Stomach (tissue), 9 donors: ENCODE measurements around the gene MTCH2. TPM values are rescaled to one million over a fixed set of nuclear protein-coding genes. Genes with fewer than 3 reads are reported as not detected.

Experiments
- DNase-seq, 2 donors: peaks; one replicate each; pipeline versions ENCODE4 v3.0.0 to v3.0.0-alpha.2; 2013 to 2019
- H3K27ac ChIP-seq, 5 donors: fragments of 200-600 bp in 4 of 5; sonication (generic) in 4 of 5; one replicate each; pipeline ENCODE4 v1.5.1; 2013 to 2019; ENCODE audit warnings: mild to moderate bottlenecking in 1 of 5, moderate library complexity in 1 of 5
- H3K27me3 ChIP-seq, 3 donors: fragments of 200-600 bp; sonication (generic); one replicate each; pipeline ENCODE4 v1.5.1; 2017 to 2019; ENCODE audit warnings: mixed run types in 1 of 3
- H3K36me3 ChIP-seq, 4 donors: fragments of 200-600 bp; sonication (generic); 1 replicate in 3 of 4; 2 replicates in 1 of 4; pipeline ENCODE4 v1.5.1; 2016 to 2019
- H3K4me1 ChIP-seq, 4 donors: fragments of 200-600 bp; sonication (generic); one replicate each; pipeline ENCODE4 v1.5.1; 2016 to 2019
- H3K4me3 ChIP-seq, 4 donors: fragments of 200-600 bp; sonication (generic) in 3 of 4; one replicate each; pipeline ENCODE4 v1.5.1; 2016 to 2019; ENCODE audit warnings: mild to moderate bottlenecking in 1 of 4
- H3K9me3 ChIP-seq, 4 donors: fragments of 200-600 bp; sonication (generic); one replicate each; pipeline ENCODE4 v1.5.1; 2016 to 2019
- EP300 ChIP-seq: sonication (generic); formaldehyde crosslinking; IDR thresholded peaks from one replicate; pipeline ENCODE4 v1.6.1; 2017; ENCODE audit warnings: antibody characterized with exemption
- POLR2A ChIP-seq, 4 donors: fragments of 450-650 bp; IDR thresholded peaks; one replicate each; pipeline ENCODE4 v1.6.1; 2016; ENCODE audit warnings: antibody characterized with exemption in 4 of 4, control low read depth in 2 of 4, mild to moderate bottlenecking in 1 of 4, moderate library complexity in 1 of 4
- POLR2AphosphoS5 ChIP-seq, 3 donors: sonication (generic); formaldehyde crosslinking; IDR thresholded peaks; one replicate each; pipeline ENCODE4 v1.6.1; 2016; ENCODE audit warnings: antibody characterized with exemption in 3 of 3
- WGBS, 5 donors: extraction: QIAGEN DNeasy Blood & Tissue Kit in 3 of 5; methylation state at CpG; one replicate each; pipeline versions ENCODE4 v1.1.5 to v1.1.7; 2013 to 2018; 5-methylcytosine and 5-hydroxymethylcytosine counted together
- intact Hi-C: fragments of 100-400 bp; cut with DNase I; formaldehyde crosslinking; loops from one replicate; pipeline ENCODE4 v1.15.1; 2023; ENCODE audit warnings: low total_unique reads
- polyA plus RNA-seq, 3 donors: library from polyadenylated mRNA; stranded (reverse); fragments of 200-250 nt; gene quantifications; one replicate each; pipeline ENCODE4 v1.2.3, GENCODE V29; 2013
- total RNA-seq, 5 donors: library from RNA; depleted of rRNA; stranded (reverse); fragments of >200 nt; gene quantifications; one replicate each; pipeline versions ENCODE4 v1.1.0 to v1.2.3, GENCODE V29; 2014 to 2016
- TF ChIP-seq, protein P1 (sequence below), 7 experiments: fragments of 450-650 bp in 4 of 7; fragments of 200-600 bp in 3 of 7; sonication (generic) in 3 of 7; IDR thresholded peaks; one replicate each; pipeline ENCODE4 v1.5.1; 2016 to 2019; ENCODE audit warnings: antibody characterized with exemption in 7 of 7, control low read depth in 2 of 7, mild to moderate bottlenecking in 1 of 7
- donor health status: healthy with polysubstance abuse.
- donor health status: Bipolar disorder and iron deficiency.
- donor health status: healthy.

The MTCH2 gene
- total and polyA plus RNA-seq, 8 donors, result 21.7 to 86.2 (median 45.8) TPM

GRCh38 chr11:47578524-47579494 lies 63.5 kb downstream of the MTCH2 start, which contains the start of the genes KBTBD4 and NDUFS3:
Gene KBTBD4 (minus strand): TSS chr11:47578970. CDS start chr11:47578951, 19 bp downstream.
Gene NDUFS3 (plus strand): TSS chr11:47579074. CDS start chr11:47579092, 18 bp downstream.
- intact Hi-C loops, result no loop called here
- peak; percentile 93 to 97 for DNase-seq

DNA sequence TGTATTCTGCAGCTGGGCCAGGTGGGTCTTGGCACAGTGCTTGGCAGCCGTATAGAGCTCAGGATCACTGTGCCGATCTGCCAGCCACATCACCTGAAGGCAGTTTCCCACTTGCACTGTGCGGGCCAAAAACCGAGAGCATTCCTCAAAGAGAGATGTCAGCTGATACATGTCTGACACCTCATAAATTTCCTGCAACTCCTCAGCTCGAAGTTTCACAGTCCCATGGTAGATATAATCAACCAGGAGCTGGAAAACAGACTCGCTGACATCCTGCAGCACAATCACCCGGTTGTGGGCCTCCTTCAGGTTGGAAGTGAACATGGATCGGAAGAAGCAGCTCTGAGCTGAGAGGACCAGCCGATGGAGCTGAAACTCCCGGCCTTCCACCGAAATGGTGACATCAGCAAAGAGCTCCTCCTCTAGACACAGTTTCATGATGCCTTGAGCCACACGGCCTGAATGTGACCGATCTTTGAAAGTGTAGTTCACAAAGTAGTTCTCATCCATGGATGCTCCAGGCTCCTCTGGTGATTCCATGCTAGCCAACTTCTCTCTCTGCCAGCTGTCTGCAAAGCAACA lies 64.8 kb downstream of the MTCH2 start:
- Histone ChIP-seq H3K4me1 (peaks cover 20 to 53% (median 45%) of the 10 kb centered on the region in 4 donors), H3K27ac (peak overlapping the region in 1 of 5 donors; percentile 90), H3K36me3 (peaks cover 37 to 75% (median 67%) of the 10 kb centered on the region in 4 donors), H3K4me3 (peak overlapping the region in 3 of 4 donors; percentile 80 to 100 (median 92)), H3K27me3 (no peaks in the 10 kb centered on the region), H3K9me3 (no peaks in the 10 kb centered on the region)
- 70 to 82% (median 80%) methylated on average over 9 to 13 of the region's 13 CpGs for WGBS, 5 donors
- no peak for DNase-seq
- intact Hi-C loops, result no loop called here
- no peak for TF ChIP-seq EP300
- TF ChIP-seq POLR2AphosphoS5 (IDR thresholded peaks at IDR 0.05), result no peak
- TF ChIP-seq, protein P1, sequence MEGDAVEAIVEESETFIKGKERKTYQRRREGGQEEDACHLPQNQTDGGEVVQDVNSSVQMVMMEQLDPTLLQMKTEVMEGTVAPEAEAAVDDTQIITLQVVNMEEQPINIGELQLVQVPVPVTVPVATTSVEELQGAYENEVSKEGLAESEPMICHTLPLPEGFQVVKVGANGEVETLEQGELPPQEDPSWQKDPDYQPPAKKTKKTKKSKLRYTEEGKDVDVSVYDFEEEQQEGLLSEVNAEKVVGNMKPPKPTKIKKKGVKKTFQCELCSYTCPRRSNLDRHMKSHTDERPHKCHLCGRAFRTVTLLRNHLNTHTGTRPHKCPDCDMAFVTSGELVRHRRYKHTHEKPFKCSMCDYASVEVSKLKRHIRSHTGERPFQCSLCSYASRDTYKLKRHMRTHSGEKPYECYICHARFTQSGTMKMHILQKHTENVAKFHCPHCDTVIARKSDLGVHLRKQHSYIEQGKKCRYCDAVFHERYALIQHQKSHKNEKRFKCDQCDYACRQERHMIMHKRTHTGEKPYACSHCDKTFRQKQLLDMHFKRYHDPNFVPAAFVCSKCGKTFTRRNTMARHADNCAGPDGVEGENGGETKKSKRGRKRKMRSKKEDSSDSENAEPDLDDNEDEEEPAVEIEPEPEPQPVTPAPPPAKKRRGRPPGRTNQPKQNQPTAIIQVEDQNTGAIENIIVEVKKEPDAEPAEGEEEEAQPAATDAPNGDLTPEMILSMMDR (IDR thresholded peaks at IDR 0.05), result no peak
- TF ChIP-seq POLR2A (IDR thresholded peaks at IDR 0.05), result no peak

More at GRCh38 chr11:47578524-47579494, 63.5 kb downstream of the MTCH2 start, which contains the start of the genes KBTBD4 and NDUFS3:
- Histone ChIP-seq H3K4me1 (peaks cover 20 to 43% (median 41%) of the 10 kb centered on the region in 4 donors), H3K4me3 (peak within 1 kb of the TSS; percentile 80 to 100 (median 94)), H3K27me3 (no peaks in the 10 kb centered on the region), H3K27ac (peak within 1 kb of the TSS; percentile 86 to 94 (median 90)), H3K36me3 (peaks cover 41 to 75% (median 67%) of the 10 kb centered on the region in 4 donors), H3K9me3 (no peaks in the 10 kb centered on the region)
- WGBS, 5 donors, result 0% methylated on average over 46 to 72 of the region's 72 CpGs
- TF ChIP-seq POLR2AphosphoS5 (IDR thresholded peaks at IDR 0.05) (peak; percentile 84 to 97 (median 88)), POLR2A (IDR thresholded peaks at IDR 0.05) (peak in 1 of 4 donors; percentile 52), EP300 (no peak)
- TF ChIP-seq, protein P1 (IDR thresholded peaks at IDR 0.05), result peak in 1 of 7 experiments; percentile 22

- Histone ChIP-seq H3K27me3 (no peaks in the 10 kb centered on the region), H3K27ac (no peak overlapping the region), H3K4me3 (no peak overlapping the region), H3K4me1 (peaks cover 15 to 48% (median 28%) of the 10 kb centered on the region in 4 donors), H3K9me3 (no peaks in the 10 kb centered on the region), H3K36me3 (peaks cover 22 to 88% (median 84%) of the 10 kb centered on the region in 4 donors)
- DNase-seq, result no peak
- no peak for TF ChIP-seq EP300
- TF ChIP-seq POLR2AphosphoS5 (IDR thresholded peaks at IDR 0.05), result no peak
- TF ChIP-seq, protein P1 (IDR thresholded peaks at IDR 0.05), result no peak
- no peak for TF ChIP-seq POLR2A (IDR thresholded peaks at IDR 0.05)
- 85 to 90% (median 86%) methylated on average over 8 to 11 of the region's 11 CpGs for WGBS, 5 donors
- intact Hi-C loops, result no loop called here
Measured at GRCh38 chr11:47573321-47573720, 69.0 kb downstream of the MTCH2 start.

DNA sequence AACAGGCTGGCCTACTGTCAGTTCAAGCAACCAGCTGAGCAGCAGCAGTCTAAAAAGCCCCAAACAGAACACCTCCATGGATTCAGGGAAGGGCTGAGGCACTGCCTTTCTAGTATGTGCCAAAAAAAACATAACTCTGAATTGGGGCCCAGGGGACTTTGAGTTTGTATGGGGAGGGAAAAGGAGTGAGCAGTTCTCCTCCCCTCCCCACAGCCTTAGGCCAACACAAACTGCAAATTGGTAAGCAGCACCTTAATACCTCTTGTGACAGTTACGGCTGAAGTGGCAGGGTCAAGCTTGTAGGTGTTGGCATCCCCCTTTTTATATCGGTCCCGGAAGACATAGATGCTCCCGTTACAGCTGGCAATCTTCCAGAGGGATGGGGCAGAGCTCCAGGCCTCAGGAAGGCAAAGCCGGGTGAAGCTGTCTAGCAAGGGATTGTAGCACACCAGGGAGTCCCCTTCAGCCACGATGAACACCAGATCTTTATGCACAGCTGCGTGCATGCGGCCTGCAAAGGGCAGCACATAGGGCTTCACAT lies 69.6 kb downstream of the MTCH2 start:
- no peak for TF ChIP-seq EP300
- TF ChIP-seq POLR2A (IDR thresholded peaks at IDR 0.05), result no peak
- TF ChIP-seq POLR2AphosphoS5 (IDR thresholded peaks at IDR 0.05), result no peak
- TF ChIP-seq, protein P1 (IDR thresholded peaks at IDR 0.05), result no peak
- Histone ChIP-seq H3K4me3 (no peak overlapping the region), H3K27me3 (no peaks in the 10 kb centered on the region), H3K27ac (no peak overlapping the region), H3K4me1 (peaks cover 9 to 42% (median 24%) of the 10 kb centered on the region in 4 donors), H3K9me3 (no peaks in the 10 kb centered on the region), H3K36me3 (peaks cover 22 to 91% (median 84%) of the 10 kb centered on the region in 4 donors)
- no peak for DNase-seq
- 37 to 65% (median 59%) methylated on average over 6 to 8 of the region's 8 CpGs for WGBS, 5 donors
- intact Hi-C loops, result no loop called here
